Activated CD4-positive, alpha-beta T cell treated with anti-CD3 and anti-CD28 coated beads for 36 hours (primary cell): ENCODE results near the gene TIMM21. TPM values are rescaled to one million over a fixed set of nuclear protein-coding genes. Genes with fewer than 3 reads are reported as not detected.
A peak's percentile ranks its signal among the peaks of the same experiment; 100 is the strongest.

Experiments
- ATAC-seq: fragments of 200-7000 bp; cut with Tn5 transposase; one replicate; pipeline ENCODE4 v1.10.0; 2021; ENCODE audit warnings: mild to moderate bottlenecking, moderate library complexity
- CTCF ChIA-PET: fragments of 350-600 bp; sonication (Branson Sonifier 250); formaldehyde crosslinking; loops from one replicate; lab custom pipeline; 2021; ENCODE audit warnings: antibody characterized with exemption; lab: Charles Lee
- POLR2A ChIA-PET: fragments of 350-600 bp; sonication (Branson Sonifier 250); formaldehyde crosslinking; loops from one replicate; lab custom pipeline; 2021; ENCODE audit warnings: antibody characterized with exemption, inconsistent platforms; lab: Charles Lee
- DNase-seq: peaks from one replicate; pipeline ENCODE4 v3.0.0-alpha.2; 2020
- H3K27ac Mint-ChIP-seq: one replicate; pipeline ENCODE4 v1.8.0; 2021; ENCODE audit warnings: mixed read lengths
- H3K27me3 Mint-ChIP-seq: one replicate; pipeline ENCODE4 v1.8.0; 2021; ENCODE audit warnings: mixed read lengths
- H3K36me3 Mint-ChIP-seq: one replicate; pipeline ENCODE4 v1.8.0; 2021; ENCODE audit warnings: low read depth, mixed read lengths
- H3K4me1 Mint-ChIP-seq: one replicate; pipeline ENCODE4 v1.8.0; 2021; ENCODE audit warnings: mixed read lengths
- H3K4me3 Mint-ChIP-seq: one replicate; pipeline ENCODE4 v1.8.0; 2021; ENCODE audit warnings: mild to moderate bottlenecking, moderate library complexity, mixed read lengths
- H3K9me3 Mint-ChIP-seq: one replicate; pipeline ENCODE4 v1.8.0; 2021; ENCODE audit warnings: low read depth, mixed read lengths
- intact Hi-C, 2 experiments: fragments of 100-400 bp; cut with DNase I in 1 of 2; cut with micrococcal nuclease in 1 of 2; formaldehyde crosslinking; loops; one replicate each; pipeline versions ENCODE4 v1.14.2 to v1.15.1; 2022 to 2024; cut with DNase I, micrococcal nuclease
- total RNA-seq, 2 experiments: library from RNA; stranded (reverse); gene quantifications; one replicate each; pipeline ENCODE4 v1.2.3, GENCODE V29; 2021

The TIMM21 gene
- total RNA-seq, 2 experiments from 2014 or later = 36.9 to 52.8 TPM

GRCh38 chr18:74147491-74147778 lies 888 bp upstream of the TIMM21 start:
- ATAC-seq = no peak
- Mint-ChIP-seq H3K4me1 (peaks cover 31% of the 10 kb centered on the region), H3K27ac (peak overlapping the region; percentile 98), H3K4me3 (peak overlapping the region; percentile 97), H3K27me3 (no peaks in the 10 kb centered on the region), H3K36me3 (peaks cover 21% of the 10 kb centered on the region), H3K9me3 (no peaks in the 10 kb centered on the region)
- no peak for DNase-seq
- CTCF ChIA-PET = no interaction called here
- intact Hi-C loops = loop anchor here (2.0 kb wide), 2 partner anchors 83 to 145 kb away; no protein-coding TSS in a partner anchor
- POLR2A ChIA-PET = no interaction called here

GRCh38 chr18:74148543-74149070 lies 284 bp downstream of the TIMM21 start:
- POLR2A ChIA-PET = interaction anchor here (1.2 kb wide), 1 partner anchor 10 kb away, joined by 3 read pairs; no protein-coding TSS in a partner anchor
- no peaks in the 10 kb centered on the region for H3K9me3 Mint-ChIP-seq
- H3K36me3 Mint-ChIP-seq = peaks cover 25% of the 10 kb centered on the region
- H3K27me3 Mint-ChIP-seq = no peaks in the 10 kb centered on the region
- ATAC-seq (peak; percentile 7), DNase-seq (no peak)
- peak overlapping the region; percentile 97 for H3K4me3 Mint-ChIP-seq
- CTCF ChIA-PET = no interaction called here
- intact Hi-C loops = loop anchor here (1.0 to 2.0 kb wide), 8 partner anchors 8 to 1062 kb away; partner anchors contain the start of genes CNDP2 (in 1 of the 2), TSHZ1 (in 1 of the 2) and ZNF407 (in 1 of the 2)
- H3K27ac Mint-ChIP-seq = peak overlapping the region; percentile 98
- peaks cover 42% of the 10 kb centered on the region for H3K4me1 Mint-ChIP-seq

- peak overlapping the region; percentile 98 for H3K27ac Mint-ChIP-seq
- H3K27me3 Mint-ChIP-seq = no peaks in the 10 kb centered on the region
- H3K4me3 Mint-ChIP-seq = peak overlapping the region; percentile 97
- DNase-seq (no peak), ATAC-seq (no peak)
- CTCF ChIA-PET = interaction anchor here (0.7 to 1.7 kb wide), 2 partner anchors 11 to 67 kb away, joined by 3 to 5 read pairs; no protein-coding TSS in a partner anchor
- peaks cover 47% of the 10 kb centered on the region for H3K4me1 Mint-ChIP-seq
- H3K9me3 Mint-ChIP-seq = no peaks in the 10 kb centered on the region
- H3K36me3 Mint-ChIP-seq = peaks cover 27% of the 10 kb centered on the region
- POLR2A ChIA-PET = interaction anchor here (0.7 to 1.2 kb wide), 2 partner anchors 11 to 242 kb away, joined by 3 read pairs; no protein-coding TSS in a partner anchor
- intact Hi-C loops = loop anchor here in 1 of 2 experiments (2.0 kb wide), 1 partner anchor 67 kb away; no protein-coding TSS in a partner anchor
Observed at GRCh38 chr18:74149878-74150277, 1.6 kb downstream of the TIMM21 start.

- Mint-ChIP-seq H3K27me3 (no peaks in the 10 kb centered on the region), H3K4me1 (peaks cover 46% of the 10 kb centered on the region), H3K27ac (peak overlapping the region; percentile 26), H3K9me3 (no peaks in the 10 kb centered on the region), H3K36me3 (peaks cover 45% of the 10 kb centered on the region), H3K4me3 (no peak overlapping the region)
- DNase-seq = no peak
- ChIA-PET POLR2A (interaction anchor here (0.7 kb wide), 1 partner anchor 12 kb away, joined by 3 read pairs; no protein-coding TSS in a partner anchor), CTCF (interaction anchor here (0.6 to 3.0 kb wide), 4 partner anchors 13 to 69 kb away, joined by 3 to 11 read pairs (median 8); no protein-coding TSS in a partner anchor)
- ATAC-seq = no peak
- intact Hi-C loops = no loop called here
Observed at GRCh38 chr18:74152270-74152669, 3.9 kb downstream of the TIMM21 start.

GRCh38 chr18:74152857-74153256 lies 4.5 kb downstream of the TIMM21 start:
- ChIA-PET POLR2A (no interaction called here), CTCF (interaction anchor here (0.6 to 3.0 kb wide), 5 partner anchors 8 to 70 kb away, joined by 3 to 11 read pairs (median 7); no protein-coding TSS in a partner anchor)
- Mint-ChIP-seq H3K9me3 (no peaks in the 10 kb centered on the region), H3K36me3 (peaks cover 46% of the 10 kb centered on the region), H3K27ac (peak overlapping the region; percentile 26), H3K4me1 (peaks cover 46% of the 10 kb centered on the region), H3K4me3 (no peak overlapping the region), H3K27me3 (no peaks in the 10 kb centered on the region)
- intact Hi-C loops = no loop called here
- peak; percentile 14 for DNase-seq
- ATAC-seq = no peak

- Mint-ChIP-seq H3K36me3 (peaks cover 50% of the 10 kb centered on the region), H3K4me3 (no peak overlapping the region), H3K27me3 (no peaks in the 10 kb centered on the region), H3K9me3 (no peaks in the 10 kb centered on the region), H3K27ac (no peak overlapping the region), H3K4me1 (peaks cover 46% of the 10 kb centered on the region)
- CTCF ChIA-PET = interaction anchor here (0.9 to 3.0 kb wide), 5 partner anchors 7 to 189 kb away, joined by 3 to 11 read pairs (median 7); no protein-coding TSS in a partner anchor
- DNase-seq (no peak), ATAC-seq (no peak)
- POLR2A ChIA-PET = no interaction called here
- intact Hi-C loops = no loop called here
Observed at GRCh38 chr18:74153377-74153776, 5.1 kb downstream of the TIMM21 start.

GRCh38 chr18:74153793-74154192 lies 5.5 kb downstream of the TIMM21 start:
- intact Hi-C loops = no loop called here
- H3K9me3 Mint-ChIP-seq = no peaks in the 10 kb centered on the region
- peaks cover 46% of the 10 kb centered on the region for H3K4me1 Mint-ChIP-seq
- H3K27ac Mint-ChIP-seq = peak overlapping the region; percentile 76
- CTCF ChIA-PET = interaction anchor here (0.7 to 3.0 kb wide), 5 partner anchors 11 to 189 kb away, joined by 3 to 11 read pairs (median 7); no protein-coding TSS in a partner anchor
- DNase-seq = no peak
- H3K36me3 Mint-ChIP-seq = peaks cover 54% of the 10 kb centered on the region
- H3K27me3 Mint-ChIP-seq = no peaks in the 10 kb centered on the region
- no peak overlapping the region for H3K4me3 Mint-ChIP-seq
- POLR2A ChIA-PET = no interaction called here
- ATAC-seq = peak; percentile 81

- ATAC-seq (no peak), DNase-seq (no peak)
- H3K4me3 Mint-ChIP-seq = no peak overlapping the region
- H3K27ac Mint-ChIP-seq = no peak overlapping the region
- CTCF ChIA-PET = interaction anchor here (0.7 kb wide), 1 partner anchor 12 kb away, joined by 3 read pairs; no protein-coding TSS in a partner anchor
- peaks cover 56% of the 10 kb centered on the region for H3K36me3 Mint-ChIP-seq
- H3K27me3 Mint-ChIP-seq = no peaks in the 10 kb centered on the region
- peaks cover 41% of the 10 kb centered on the region for H3K4me1 Mint-ChIP-seq
- intact Hi-C loops = no loop called here
- POLR2A ChIA-PET = no interaction called here
- no peaks in the 10 kb centered on the region for H3K9me3 Mint-ChIP-seq
Observed at GRCh38 chr18:74154716-74155115, 6.4 kb downstream of the TIMM21 start.

GRCh38 chr18:74155276-74155675 lies 7.0 kb downstream of the TIMM21 start:
- Mint-ChIP-seq H3K4me1 (peaks cover 37% of the 10 kb centered on the region), H3K4me3 (no peak overlapping the region), H3K9me3 (no peaks in the 10 kb centered on the region), H3K27ac (no peak overlapping the region), H3K27me3 (no peaks in the 10 kb centered on the region), H3K36me3 (peaks cover 55% of the 10 kb centered on the region)
- no peak for ATAC-seq
- no peak for DNase-seq
- CTCF ChIA-PET = no interaction called here
- intact Hi-C loops = no loop called here
- POLR2A ChIA-PET = no interaction called here

- no peak for ATAC-seq
- intact Hi-C loops = no loop called here
- ChIA-PET CTCF (no interaction called here), POLR2A (no interaction called here)
- peaks cover 4% of the 10 kb centered on the region for H3K4me1 Mint-ChIP-seq
- no peak overlapping the region for H3K27ac Mint-ChIP-seq
- H3K36me3 Mint-ChIP-seq = peaks cover 35% of the 10 kb centered on the region
- no peak overlapping the region for H3K4me3 Mint-ChIP-seq
- DNase-seq = no peak
- no peaks in the 10 kb centered on the region for H3K27me3 Mint-ChIP-seq
- no peaks in the 10 kb centered on the region for H3K9me3 Mint-ChIP-seq
Observed at GRCh38 chr18:74163019-74163660, 14.8 kb downstream of the TIMM21 start.

- DNase-seq (no peak), ATAC-seq (no peak)
- H3K4me3 Mint-ChIP-seq = no peak overlapping the region
- peaks cover 4% of the 10 kb centered on the region for H3K4me1 Mint-ChIP-seq
- H3K36me3 Mint-ChIP-seq = peaks cover 10% of the 10 kb centered on the region
- H3K27me3 Mint-ChIP-seq = no peaks in the 10 kb centered on the region
- H3K9me3 Mint-ChIP-seq = no peaks in the 10 kb centered on the region
- H3K27ac Mint-ChIP-seq = no peak overlapping the region
- CTCF ChIA-PET = interaction anchor here (0.7 to 1.5 kb wide), 3 partner anchors 31 to 347 kb away, joined by 3 read pairs; no protein-coding TSS in a partner anchor
- intact Hi-C loops = no loop called here
- POLR2A ChIA-PET = no interaction called here
Observed at GRCh38 chr18:74166386-74166785, 18.1 kb downstream of the TIMM21 start.
